GM19328 (cell line): Measurements from ENCODE around the gene ST6GALNAC3.
"Not testable (repeated sequence)": the region's sequence is repeated elsewhere in the genome, so short reads cannot be mapped to it uniquely, and the experiment has no call there.

Experiments
- ATAC-seq: cut with Tn5 transposase; IDR thresholded peaks from one replicate; pipeline ENCODE4 v1.9.1; 2021; ENCODE audit warnings: mild to moderate bottlenecking, moderate library complexity; ENCODE audit not compliant: unreplicated experiment

ST6GALNAC3 gene

DNA sequence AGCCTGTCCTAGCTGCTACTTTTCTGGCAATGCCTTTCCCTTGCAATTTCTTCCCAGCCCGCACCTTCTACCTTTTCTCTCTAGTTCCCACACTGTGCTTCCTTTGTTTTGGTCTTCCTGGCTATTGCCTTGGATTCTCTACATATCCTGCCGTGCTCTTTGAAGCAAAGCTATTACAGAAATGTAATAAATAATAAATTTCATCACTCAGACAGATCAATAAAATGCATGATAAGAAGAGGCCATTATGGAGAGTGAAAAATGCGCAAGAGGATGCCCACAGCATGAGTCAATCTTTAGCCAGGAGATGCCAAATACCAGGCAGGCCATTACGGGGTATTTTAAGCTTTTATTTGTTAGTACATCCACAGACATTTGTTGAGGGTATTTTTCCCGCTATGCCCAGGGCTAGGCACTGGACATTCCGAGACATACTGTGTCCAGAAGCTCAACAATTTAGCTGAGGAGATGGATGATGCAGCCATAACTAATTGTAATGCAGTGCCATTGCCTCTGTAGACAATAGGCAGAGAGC is 163.6 kb downstream of the ST6GALNAC3 start:
- no peak for ATAC-seq

GRCh38 chr1:76239470-76239918 is 164.9 kb downstream of the ST6GALNAC3 start:
- no peak for ATAC-seq

- no peak for ATAC-seq
Observed at GRCh38 chr1:76240316-76240715, 165.8 kb downstream of the ST6GALNAC3 start.

GRCh38 chr1:76242587-76242986 is 168.0 kb downstream of the ST6GALNAC3 start:
- ATAC-seq = not testable (repeated sequence)

DNA sequence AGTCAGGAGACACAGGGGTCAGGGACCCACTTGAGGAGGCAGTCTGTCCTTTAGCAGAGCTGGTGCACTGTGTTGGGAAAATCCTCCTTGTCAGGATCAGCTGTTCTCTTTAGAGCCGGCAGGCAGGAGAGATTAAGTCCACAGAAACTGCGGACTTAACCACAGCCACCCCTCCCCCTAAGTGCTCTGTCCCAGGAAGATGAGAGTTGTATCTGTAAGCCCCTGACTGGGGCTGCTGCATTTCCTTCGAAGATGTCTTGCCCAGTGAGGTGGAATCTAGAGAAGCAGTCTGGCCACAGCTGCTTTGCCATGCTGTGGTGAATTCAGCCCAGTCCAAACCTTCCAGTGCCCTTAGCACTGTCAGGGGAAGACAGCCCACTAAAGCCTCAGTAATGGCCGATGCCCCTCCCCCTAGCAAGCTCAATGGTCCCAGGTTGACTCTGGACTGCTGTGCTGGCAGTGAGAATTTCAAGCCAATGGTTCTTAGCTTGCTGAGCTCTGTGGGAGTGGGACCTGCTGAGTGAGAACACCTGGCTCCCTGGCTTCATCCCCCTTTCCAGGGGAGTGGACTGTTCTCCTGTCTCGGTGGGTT is 172.8 kb downstream of the ST6GALNAC3 start:
- ATAC-seq = no peak

DNA sequence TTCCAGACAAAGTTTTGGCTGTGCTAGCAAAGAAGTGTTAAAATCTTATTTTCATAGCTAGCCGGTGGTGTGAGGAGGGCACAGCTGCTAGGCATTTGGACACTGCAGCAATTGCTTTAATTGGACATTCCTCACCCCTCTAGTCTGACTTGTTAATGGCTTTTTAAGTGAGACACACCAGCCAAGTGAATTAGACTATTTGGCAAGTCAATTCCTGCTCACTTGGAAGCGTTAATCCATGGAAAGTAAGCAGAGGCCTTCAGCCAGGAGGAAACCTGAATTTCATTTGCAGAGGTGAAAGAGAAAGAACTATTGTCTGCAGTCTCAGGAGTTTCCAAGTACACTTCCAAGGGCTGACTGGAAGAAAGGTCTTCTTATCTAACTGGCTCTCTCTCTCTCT is 175.7 kb downstream of the ST6GALNAC3 start:
- no peak for ATAC-seq

DNA sequence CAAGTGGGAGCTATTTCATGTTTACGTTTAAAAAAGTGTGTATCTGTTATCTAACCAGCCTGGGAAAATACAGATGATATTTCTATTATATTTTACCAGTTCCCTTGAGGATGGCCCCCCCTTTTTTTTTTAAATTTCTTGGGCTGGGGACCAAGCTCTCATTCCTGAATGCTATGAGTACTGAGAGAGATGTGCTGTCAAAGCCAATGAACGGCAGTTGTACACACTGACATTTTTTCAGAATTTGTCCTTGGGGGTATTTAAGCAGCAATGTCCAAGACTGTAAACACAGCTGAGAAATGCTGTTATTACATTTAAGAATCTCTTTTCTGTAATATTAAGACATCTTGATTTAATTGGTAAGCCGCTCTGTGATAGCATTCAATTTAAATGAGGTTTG is 177.9 kb downstream of the ST6GALNAC3 start:
- ATAC-seq = no peak

- ATAC-seq = no peak
Observed at GRCh38 chr1:76254104-76255030, 179.8 kb downstream of the ST6GALNAC3 start.

GRCh38 chr1:76256289-76257223 is 182.0 kb downstream of the ST6GALNAC3 start:
- ATAC-seq = no peak

- no peak for ATAC-seq
Observed at GRCh38 chr1:76257823-76258222, 183.3 kb downstream of the ST6GALNAC3 start.

DNA sequence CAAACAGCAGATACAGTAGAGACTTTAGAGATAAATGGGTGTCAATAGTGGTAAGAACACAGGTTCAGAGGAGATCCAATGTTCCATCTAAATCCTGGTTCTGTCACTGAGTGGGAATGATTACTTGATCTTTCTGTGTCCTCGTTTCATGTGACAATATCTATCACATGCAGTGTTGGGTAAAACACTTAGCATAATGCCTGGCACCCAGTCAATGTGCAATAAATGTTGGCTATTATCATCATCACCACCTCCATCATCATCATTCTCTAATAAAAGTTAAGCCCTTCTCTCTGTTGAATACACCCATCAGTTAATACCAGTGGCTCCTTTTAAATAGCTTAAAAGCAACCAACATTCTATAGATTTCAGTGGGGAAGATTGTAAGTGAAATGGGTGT is 184.7 kb downstream of the ST6GALNAC3 start:
- ATAC-seq = no peak

GRCh38 chr1:76260279-76260678 is 185.7 kb downstream of the ST6GALNAC3 start:
- no peak for ATAC-seq

GRCh38 chr1:76262601-76263000 is 188.1 kb downstream of the ST6GALNAC3 start:
- ATAC-seq = no peak

DNA sequence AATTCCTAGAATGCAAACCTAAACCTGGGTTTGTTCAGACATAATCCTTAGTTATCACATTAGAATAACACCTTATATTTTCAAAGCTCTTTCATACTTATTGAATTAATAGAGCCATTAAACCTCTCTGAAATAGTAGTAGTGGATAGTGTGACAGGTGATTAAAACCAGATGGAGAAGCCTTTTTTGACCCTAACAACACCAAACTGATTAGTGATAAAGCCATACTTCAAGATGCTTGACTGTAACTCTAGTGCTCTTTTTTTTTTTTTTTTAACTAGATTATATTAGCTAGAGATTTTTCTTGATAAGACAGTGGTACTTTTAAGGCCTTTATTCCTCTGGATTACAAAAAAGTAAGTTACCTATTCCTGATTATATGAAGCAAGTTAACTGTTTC is 190.1 kb downstream of the ST6GALNAC3 start:
- ATAC-seq = no peak

DNA sequence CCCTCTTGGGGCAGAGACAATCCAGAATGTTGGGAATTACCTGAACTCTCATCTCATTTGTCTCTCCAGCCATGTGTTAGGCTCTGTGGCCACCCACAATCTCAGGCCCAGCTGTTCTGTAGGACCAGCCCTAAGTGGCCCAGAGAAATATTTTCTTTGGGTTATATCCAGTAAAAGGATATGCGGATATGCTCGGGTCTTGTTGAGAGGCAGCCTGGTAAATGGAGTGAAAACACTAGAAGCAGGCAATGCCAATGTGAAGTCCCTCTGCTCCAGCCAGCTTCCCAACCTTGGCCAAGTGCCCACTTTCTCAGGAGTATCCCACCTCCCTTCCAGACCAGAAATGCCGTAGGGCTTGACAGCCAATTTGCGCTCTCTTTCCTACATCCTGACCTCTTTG is 192.2 kb downstream of the ST6GALNAC3 start:
- no peak for ATAC-seq

- ATAC-seq = no peak
Observed at GRCh38 chr1:76267631-76268030, 193.1 kb downstream of the ST6GALNAC3 start.

- no peak for ATAC-seq
Observed at GRCh38 chr1:76268341-76268740, 193.8 kb downstream of the ST6GALNAC3 start.

- ATAC-seq = no peak
Observed at GRCh38 chr1:76269155-76269554, 194.6 kb downstream of the ST6GALNAC3 start.

DNA sequence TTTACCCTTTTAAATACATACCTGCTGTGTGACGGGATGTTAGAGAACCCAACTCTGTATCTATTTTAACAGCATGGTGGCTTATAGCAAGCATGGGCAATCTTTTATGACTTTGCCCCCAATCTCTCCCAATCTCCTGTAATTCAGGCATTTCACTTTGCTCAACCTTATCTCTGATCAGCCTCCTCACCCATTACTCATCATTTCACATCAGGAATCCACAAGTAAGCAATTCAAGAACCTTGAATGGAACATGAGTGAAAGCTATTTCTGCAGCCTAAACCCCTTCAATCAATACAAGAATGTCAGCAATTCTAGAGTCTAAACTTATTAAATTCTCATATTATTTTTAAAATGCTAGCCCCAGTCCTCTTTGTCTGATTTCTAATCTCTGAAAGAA is 199.8 kb downstream of the ST6GALNAC3 start:
- ATAC-seq = no peak

DNA sequence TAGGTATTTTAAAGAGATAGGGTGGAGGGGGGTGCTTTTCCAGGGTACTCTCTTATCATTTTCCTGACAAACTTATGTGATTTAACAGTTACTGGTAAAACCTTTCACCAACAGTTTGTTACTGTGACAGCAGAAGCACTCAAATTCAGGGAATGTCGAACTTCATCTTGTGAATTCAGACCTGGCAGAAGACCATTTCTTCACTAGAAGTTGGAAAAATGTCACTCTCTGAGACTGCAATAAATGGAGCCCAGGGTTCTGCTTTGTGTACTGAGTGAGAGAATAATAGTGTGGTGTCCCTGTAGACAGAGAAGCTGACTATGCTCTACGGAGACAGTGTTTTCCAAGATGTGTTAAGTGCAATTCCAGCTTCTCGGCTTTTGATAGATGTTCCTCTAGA is 200.2 kb downstream of the ST6GALNAC3 start:
- no peak for ATAC-seq

- no peak for ATAC-seq
Observed at GRCh38 chr1:76278711-76279100, 204.2 kb downstream of the ST6GALNAC3 start.
